ENCODE measurements around the gene KCNK7.

Gene KCNK7

GRCh38 chr11:65558930-65559509 lies 36.6 kb downstream of the KCNK7 start:
- DNase-seq (ENCODE audit: low read depth in 2 of 2, low spot score in 1 of 2): no peak

- DNase-seq (ENCODE audit: low read depth in 2 of 2, low spot score in 1 of 2): no peak
These were observed 37.3 kb downstream of the KCNK7 start, which contains the start of gene LTBP3 for GRCh38 chr11:65558002-65558929. Gene LTBP3, minus strand, starts transcription at chr11:65558359. Its CDS starts 400 bp downstream, at chr11:65557959.

GRCh38 chr11:65557280-65558001 lies 38.2 kb downstream of the KCNK7 start:
- no peak for DNase-seq (ENCODE audit: low read depth in 2 of 2, low spot score in 1 of 2)

- DNase-seq (ENCODE audit: low read depth in 2 of 2, low spot score in 1 of 2): no peak
These were observed 38.9 kb downstream of the KCNK7 start for GRCh38 chr11:65556470-65557279.

GRCh38 chr11:65555693-65556231 lies 39.8 kb downstream of the KCNK7 start:
- no peak for DNase-seq (ENCODE audit: low read depth in 2 of 2, low spot score in 1 of 2)

GRCh38 chr11:65554842-65555430 lies 40.7 kb downstream of the KCNK7 start:
- no peak for DNase-seq (ENCODE audit: low read depth in 2 of 2, low spot score in 1 of 2)

GRCh38 chr11:65554057-65554818 lies 41.4 kb downstream of the KCNK7 start:
- DNase-seq (ENCODE audit: low read depth in 2 of 2, low spot score in 1 of 2): no peak

GRCh38 chr11:65553301-65554001 lies 42.1 kb downstream of the KCNK7 start:
- peak in 1 of 2 donors; percentile 50 for DNase-seq (ENCODE audit: low read depth in 2 of 2, low spot score in 1 of 2)

- no peak for DNase-seq (ENCODE audit: low read depth in 2 of 2, low spot score in 1 of 2)
These were observed 43.1 kb downstream of the KCNK7 start for GRCh38 chr11:65552388-65552951.

GRCh38 chr11:65551572-65552387 lies 43.8 kb downstream of the KCNK7 start:
- DNase-seq (ENCODE audit: low read depth in 2 of 2, low spot score in 1 of 2): no peak

- no peak for DNase-seq (ENCODE audit: low read depth in 2 of 2, low spot score in 1 of 2)
These were observed 46.5 kb downstream of the KCNK7 start for GRCh38 chr11:65549096-65549495.

GRCh38 chr11:65548395-65548794 lies 47.2 kb downstream of the KCNK7 start:
- DNase-seq (ENCODE audit: low read depth in 2 of 2, low spot score in 1 of 2): no peak

- DNase-seq (ENCODE audit: low read depth in 2 of 2, low spot score in 1 of 2): no peak
These were observed 48.0 kb downstream of the KCNK7 start for GRCh38 chr11:65547446-65548125.

- DNase-seq (ENCODE audit: low read depth in 2 of 2, low spot score in 1 of 2): peak; percentile 98 to 99
These were observed 49.2 kb downstream of the KCNK7 start for GRCh38 chr11:65546217-65546958.

GRCh38 chr11:65545853-65546216 lies 49.8 kb downstream of the KCNK7 start:
- no peak for DNase-seq (ENCODE audit: low read depth in 2 of 2, low spot score in 1 of 2)

Data from stimulated activated CD8-positive, alpha-beta memory T cell treated with anti-CD3 and anti-CD28 coated beads, Interleukin-4, amount 100 ng/mL, for 1 hour (primary cell).